ENCODE results near the gene NCOA7.

GRCh38 chr6:125814481-125814880 is 23.7 kb downstream of the NCOA7 start:
- TF ChIP-seq CTCF (IDR thresholded peaks at IDR 0.05; ENCODE audit: insufficient read depth, low read length, poor library complexity, severe bottlenecking) (no peak), EZH2phosphoT487 (conservative IDR thresholded peaks at IDR 0.05; ENCODE audit: low read length) (no peak)

Measured in SU-DHL-6 (cell line).